ENCODE measurements around the gene ABCC1.

GRCh38 chr16:16001596-16002255, 52.3 kb downstream of the ABCC1 start:
- no peak for TF ChIP-seq POLR2A (IDR thresholded peaks at IDR 0.05; ENCODE audit: low read length)
- TF ChIP-seq GATA1 (IDR thresholded peaks at IDR 0.05; ENCODE audit: low read depth, low read length): no peak
